HG03025 (cell line): ENCODE results near the gene SYNM.
"Not testable (repeated sequence)": the region's sequence is repeated elsewhere in the genome, so short reads cannot be mapped to it uniquely, and the experiment has no call there.

ENCODE experiments used
- ATAC-seq: cut with Tn5 transposase; IDR thresholded peaks from one replicate; pipeline ENCODE4 v1.9.1; 2021; ENCODE audit warnings: mild to moderate bottlenecking, moderate library complexity; ENCODE audit not compliant: unreplicated experiment, low FRiP score

SYNM gene

GRCh38 chr15:99104788-99105513 is at the start of gene SYNM:
Gene SYNM, plus strand, starts transcription at chr15:99105080. Its CDS starts 120 bp downstream, at chr15:99105200.
- no peak for ATAC-seq

- no peak for ATAC-seq
Observed at GRCh38 chr15:99055555-99056134, 49.2 kb upstream of the SYNM start.

GRCh38 chr15:99057020-99057419 is 47.9 kb upstream of the SYNM start:
- ATAC-seq, result no peak

GRCh38 chr15:99057697-99058420 is 47.0 kb upstream of the SYNM start:
- no peak for ATAC-seq

- no peak for ATAC-seq
Observed at GRCh38 chr15:99058421-99058870, 46.4 kb upstream of the SYNM start.

GRCh38 chr15:99059010-99059981 is 45.6 kb upstream of the SYNM start:
- no peak for ATAC-seq

GRCh38 chr15:99060186-99060585 is 44.7 kb upstream of the SYNM start:
- not testable (repeated sequence) for ATAC-seq

- no peak for ATAC-seq
Observed at GRCh38 chr15:99062226-99062625, 42.7 kb upstream of the SYNM start.

GRCh38 chr15:99068186-99068585 is 36.7 kb upstream of the SYNM start:
- no peak for ATAC-seq

GRCh38 chr15:99070208-99070607 is 34.7 kb upstream of the SYNM start:
- no peak for ATAC-seq

GRCh38 chr15:99071091-99071680 is 33.7 kb upstream of the SYNM start:
- ATAC-seq, result no peak

GRCh38 chr15:99073008-99073717 is 31.7 kb upstream of the SYNM start:
- no peak for ATAC-seq

- no peak for ATAC-seq
Observed at GRCh38 chr15:99074446-99074845, 30.4 kb upstream of the SYNM start.

GRCh38 chr15:99075059-99075652 is 29.7 kb upstream of the SYNM start:
- not testable (repeated sequence) for ATAC-seq

GRCh38 chr15:99076109-99076508 is 28.8 kb upstream of the SYNM start:
- ATAC-seq, result no peak

GRCh38 chr15:99076555-99077308 is 28.1 kb upstream of the SYNM start:
- ATAC-seq, result peak; percentile 63

GRCh38 chr15:99082798-99083197 is 22.1 kb upstream of the SYNM start:
- no peak for ATAC-seq

- ATAC-seq, result no peak
Observed at GRCh38 chr15:99084965-99085364, 19.9 kb upstream of the SYNM start.
